SK-N-SH (cell line): Measurements from ENCODE around the gene SYNC. TPM values are rescaled to one million over a fixed set of nuclear protein-coding genes. Genes with fewer than 3 reads are reported as not detected.

Source experiments
- CTCF ChIA-PET: fragments of 300-600, 350-600 bp; formaldehyde crosslinking; extraction: SDS; loops from one replicate; lab custom pipeline; 2021; lab: Yijun Ruan, JAX
- POLR2A ChIA-PET: fragments of 350-600 bp; sonication (Branson Sonifier 250); formaldehyde crosslinking; extraction: SDS; loops from one replicate; lab custom pipeline; 2020; ENCODE audit warnings: antibody characterized with exemption, inconsistent platforms; lab: Yijun Ruan, JAX
- DNase-seq: peaks from one replicate; pipeline ENCODE4 v3.0.0; 2012
- H2AFZ ChIP-seq: fragments of 200-600 bp; sonication (generic); 2 replicates; pipeline ENCODE4 v1.8.1; 2016; ENCODE audit warnings: antibody characterized with exemption, mild to moderate bottlenecking, low read depth
- H3F3A ChIP-seq: fragments of 200-600 bp; sonication (generic); replicated peaks from 2 replicates; pipeline ENCODE3; 2016; ENCODE audit warnings: antibody characterized with exemption, mild to moderate bottlenecking; ENCODE audit not compliant: insufficient read depth
- H3K27ac ChIP-seq, 2 experiments: fragments of 200-500 bp in 1 of 2; fragments of 200-600 bp in 1 of 2; sonication (Bioruptor generic) in 1 of 2; sonication (generic), shearing (Covaris generic) in 1 of 2; 2 replicates each; pipeline versions ENCODE4 v1.5.1 to v1.6.1; 2014 to 2016; ENCODE audit warnings: low read depth in 2 of 2, inconsistent platforms in 1 of 2, low read length in 1 of 2, mild to moderate bottlenecking in 1 of 2, mixed read lengths in 1 of 2
- H3K27me3 ChIP-seq: fragments of 200-600 bp; sonication (generic), shearing (Covaris generic); 2 replicates; pipeline ENCODE4 v1.6.1; 2016; ENCODE audit warnings: mixed run types; ENCODE audit not compliant: insufficient read depth
- H3K36me3 ChIP-seq, 2 experiments: fragments of 200-500 bp in 1 of 2; fragments of 200-600 bp in 1 of 2; sonication (Bioruptor generic) in 1 of 2; sonication (generic) in 1 of 2; replicated peaks in 1 of 2; 2 replicates each; pipeline versions ENCODE3 to v1.5.1; 2014 to 2016; ENCODE audit warnings: low read length in 1 of 2, mild to moderate bottlenecking in 1 of 2; ENCODE audit not compliant: insufficient read depth in 2 of 2, control insufficient read depth in 1 of 2
- H3K4me1 ChIP-seq, 2 experiments: fragments of 200-500 bp in 1 of 2; fragments of 200-600 bp in 1 of 2; sonication (Bioruptor generic) in 1 of 2; sonication (generic), shearing (Covaris generic) in 1 of 2; 2 replicates each; pipeline versions ENCODE4 v1.5.1 to v1.6.1; 2014 to 2016; ENCODE audit warnings: low read depth in 1 of 2, low read length in 1 of 2, mixed run types in 1 of 2; ENCODE audit not compliant: insufficient read depth in 2 of 2, control insufficient read depth in 1 of 2
- H3K4me2 ChIP-seq: fragments of 200-600 bp; sonication (generic), shearing (Covaris generic); 2 replicates; pipeline ENCODE4 v1.6.1; 2017; ENCODE audit warnings: mixed run types
- H3K4me3 ChIP-seq, 2 experiments: fragments of 200-500 bp in 1 of 2; fragments of 200-600 bp in 1 of 2; sonication (Bioruptor generic) in 1 of 2; sonication (generic), shearing (Covaris generic) in 1 of 2; 2 replicates each; pipeline versions ENCODE4 v1.5.1 to v1.8.1; 2014 to 2016; ENCODE audit warnings: low read depth in 2 of 2, inconsistent platforms in 1 of 2, low read length in 1 of 2, mild to moderate bottlenecking in 1 of 2, mixed read lengths in 1 of 2, moderate library complexity in 1 of 2
- H3K79me2 ChIP-seq: fragments of 200-600 bp; sonication (generic); 2 replicates; pipeline ENCODE4 v1.8.1; 2017; ENCODE audit warnings: mild to moderate bottlenecking; ENCODE audit not compliant: insufficient read depth
- H3K9ac ChIP-seq: fragments of 200-600 bp; sonication (generic); 2 replicates; pipeline ENCODE4 v1.6.1; 2017; ENCODE audit warnings: mixed run types
- H3K9me2 ChIP-seq: fragments of 200-600 bp; sonication (generic); 2 replicates; pipeline ENCODE4 v1.6.1; 2017; ENCODE audit warnings: mixed run types
- H3K9me3 ChIP-seq: fragments of 200-600 bp; sonication (generic); 2 replicates; pipeline ENCODE4 v1.6.1; 2017; ENCODE audit warnings: mixed run types, mild to moderate bottlenecking, moderate library complexity
- H4K20me1 ChIP-seq: fragments of 200-600 bp; sonication (generic); 2 replicates; pipeline ENCODE4 v1.6.1; 2017; ENCODE audit warnings: mild to moderate bottlenecking, mixed run types; ENCODE audit not compliant: insufficient read depth
- FOSL2 ChIP-seq: IDR thresholded peaks from 2 replicates; pipeline ENCODE4 v1.4.0; 2012; ENCODE audit warnings: low read depth, mild to moderate bottlenecking, moderate library complexity, borderline replicate concordance
- FOXJ3 ChIP-seq: sonication (generic); formaldehyde crosslinking; IDR thresholded peaks from 2 replicates; pipeline ENCODE4 v1.5.1; 2020; ENCODE audit warnings: mild to moderate bottlenecking, missing genetic modification reagents
- MXI1 ChIP-seq: IDR thresholded peaks from 2 replicates; pipeline ENCODE4 v1.6.1; 2012; ENCODE audit warnings: mild to moderate bottlenecking, low read depth, low read length, improper control_type of control experiment
- NRF1 ChIP-seq: IDR thresholded peaks from 2 replicates; pipeline ENCODE4 v1.6.1; 2012; ENCODE audit warnings: low read depth, mild to moderate bottlenecking, low read length
- POLR2AphosphoS5 ChIP-seq: IDR thresholded peaks from 2 replicates; pipeline ENCODE4 v1.6.1; 2012; ENCODE audit warnings: low read depth, low read length
- RCOR1 ChIP-seq: fragments of 150-350 bp; IDR thresholded peaks from 2 replicates; pipeline ENCODE4 v1.6.1; 2017; ENCODE audit warnings: antibody characterized with exemption, low read length
- RXRA ChIP-seq: IDR thresholded peaks from 2 replicates; pipeline ENCODE4 v1.4.0; 2012; ENCODE audit warnings: low read depth, mild to moderate bottlenecking, borderline replicate concordance
- WGBS: methylation state at CpG from one replicate; pipeline ENCODE4 v1.1.6; 2017; ENCODE audit warnings: low lambda C conversion rate; 5-methylcytosine and 5-hydroxymethylcytosine counted together
- polyA plus RNA-seq, 3 experiments: library from polyadenylated mRNA; depleted of rRNA; stranded (reverse); fragments of >200 nt; gene quantifications; 2 replicates each; pipeline ENCODE4 v1.2.3, GENCODE V29; 2012
- TF ChIP-seq, protein P1 (sequence below): IDR thresholded peaks from 2 replicates; pipeline ENCODE4 v1.4.0; 2012; ENCODE audit warnings: low read depth, borderline replicate concordance
- TF ChIP-seq, protein P2 (sequence below): fragments of 200-600 bp; sonication (generic); IDR thresholded peaks from 2 replicates; pipeline ENCODE4 v1.6.1; 2017; ENCODE audit warnings: antibody characterized with exemption, mild to moderate bottlenecking, moderate library complexity
- TF ChIP-seq, protein P3 (sequence below): fragments of 150-350 bp; IDR thresholded peaks from 2 replicates; pipeline ENCODE4 v1.6.1; 2016; ENCODE audit warnings: mild to moderate bottlenecking, low read depth, low read length

SYNC gene
- polyA plus RNA-seq, 1 of the 3 experiments (the other 2 are of a cell fraction), result 25.6 TPM

DNA sequence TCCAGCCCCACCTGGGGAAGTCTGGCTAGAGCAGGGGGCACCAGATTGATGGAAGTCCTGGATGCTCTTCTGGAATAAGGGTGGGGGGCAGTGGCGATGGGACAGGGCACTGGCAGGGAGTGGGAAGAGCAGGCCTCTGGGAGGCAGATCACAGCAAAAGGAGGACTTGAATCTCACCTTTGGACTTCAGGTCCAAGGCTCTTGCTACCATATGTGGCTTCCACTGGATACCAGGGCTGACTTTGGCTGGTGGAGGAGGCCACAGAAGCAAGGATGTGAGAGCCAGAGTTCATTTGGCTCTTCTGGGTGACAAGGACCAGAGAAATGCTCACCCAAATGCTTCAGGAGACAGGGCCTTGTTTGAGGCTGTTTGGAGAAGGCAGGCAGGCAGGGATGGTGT, 16.0 kb upstream of the SYNC start:
- H3K27me3 ChIP-seq, result no peaks in the 10 kb centered on the region
- no peaks in the 10 kb centered on the region for H3K9me2 ChIP-seq
- no peaks in the 10 kb centered on the region for H4K20me1 ChIP-seq
- H3K9me3 ChIP-seq, result no peaks in the 10 kb centered on the region
- H3K4me1 ChIP-seq, result peaks cover 0 to 4% of the 10 kb centered on the region in 2 experiments; a peak in 1 of 4 replicates
- no peaks in the 10 kb centered on the region for H3F3A ChIP-seq
- WGBS, result 50% methylated on average over 1 of the region's 1 CpG
- ChIA-PET CTCF (interaction anchor here (18.9 kb wide), 1 partner anchor 57 kb away, joined by 392 read pairs; no protein-coding TSS in a partner anchor), POLR2A (no interaction called here)
- no peak overlapping the region for H3K4me3 ChIP-seq
- no peak overlapping the region for H3K9ac ChIP-seq
- no peak overlapping the region for H3K4me2 ChIP-seq
- TF ChIP-seq RCOR1, result no peak
- TF ChIP-seq, protein P1, sequence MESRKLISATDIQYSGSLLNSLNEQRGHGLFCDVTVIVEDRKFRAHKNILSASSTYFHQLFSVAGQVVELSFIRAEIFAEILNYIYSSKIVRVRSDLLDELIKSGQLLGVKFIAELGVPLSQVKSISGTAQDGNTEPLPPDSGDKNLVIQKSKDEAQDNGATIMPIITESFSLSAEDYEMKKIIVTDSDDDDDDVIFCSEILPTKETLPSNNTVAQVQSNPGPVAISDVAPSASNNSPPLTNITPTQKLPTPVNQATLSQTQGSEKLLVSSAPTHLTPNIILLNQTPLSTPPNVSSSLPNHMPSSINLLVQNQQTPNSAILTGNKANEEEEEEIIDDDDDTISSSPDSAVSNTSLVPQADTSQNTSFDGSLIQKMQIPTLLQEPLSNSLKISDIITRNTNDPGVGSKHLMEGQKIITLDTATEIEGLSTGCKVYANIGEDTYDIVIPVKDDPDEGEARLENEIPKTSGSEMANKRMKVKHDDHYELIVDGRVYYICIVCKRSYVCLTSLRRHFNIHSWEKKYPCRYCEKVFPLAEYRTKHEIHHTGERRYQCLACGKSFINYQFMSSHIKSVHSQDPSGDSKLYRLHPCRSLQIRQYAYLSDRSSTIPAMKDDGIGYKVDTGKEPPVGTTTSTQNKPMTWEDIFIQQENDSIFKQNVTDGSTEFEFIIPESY, result no peak
- DNase-seq, result no peak
- no peaks in the 10 kb centered on the region for H3K36me3 ChIP-seq
- no peak overlapping the region for H2AFZ ChIP-seq
- H3K27ac ChIP-seq, result no peak overlapping the region
- H3K79me2 ChIP-seq, result no peaks in the 10 kb centered on the region

DNA sequence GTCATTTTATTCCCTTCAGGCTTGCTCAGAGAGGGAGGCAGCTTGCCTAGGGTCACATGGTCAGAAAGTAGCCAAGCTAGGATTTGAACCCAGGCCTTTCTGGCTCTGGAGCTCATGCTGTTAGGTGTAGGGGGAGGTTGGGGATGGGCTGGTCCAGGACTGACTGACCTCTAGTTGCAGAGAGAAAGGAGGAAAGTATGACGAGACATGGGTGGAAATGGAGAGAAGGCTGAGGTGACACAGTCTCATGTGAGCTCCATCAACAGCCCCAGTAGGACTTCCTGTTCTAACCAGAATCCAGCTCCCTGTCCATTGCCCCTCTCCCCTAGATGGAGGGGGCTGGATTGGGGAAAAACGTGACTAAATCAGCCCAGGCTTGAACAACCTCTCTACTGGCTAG, 15.5 kb upstream of the SYNC start:
- no peak overlapping the region for H3K27ac ChIP-seq
- no peak overlapping the region for H3K4me3 ChIP-seq
- H3K79me2 ChIP-seq, result no peaks in the 10 kb centered on the region
- H3K4me2 ChIP-seq, result no peak overlapping the region
- H3K27me3 ChIP-seq, result no peaks in the 10 kb centered on the region
- no peaks in the 10 kb centered on the region for H3K9me3 ChIP-seq
- no peaks in the 10 kb centered on the region for H3K36me3 ChIP-seq
- no peak overlapping the region for H3K9ac ChIP-seq
- ChIA-PET CTCF (interaction anchor here (1.2 to 18.9 kb wide), 2 partner anchors 11 to 57 kb away, joined by 3 to 392 read pairs; no protein-coding TSS in a partner anchor), POLR2A (no interaction called here)
- no peaks in the 10 kb centered on the region for H3F3A ChIP-seq
- DNase-seq, result no peak
- H3K9me2 ChIP-seq, result no peaks in the 10 kb centered on the region
- no peak overlapping the region for H2AFZ ChIP-seq
- TF ChIP-seq MXI1 (no peak), POLR2AphosphoS5 (no peak), NRF1 (no peak), FOXJ3 (CRISPR knock-in tag) (no peak), RXRA (no peak), FOSL2 (no peak)
- TF ChIP-seq, protein P2, sequence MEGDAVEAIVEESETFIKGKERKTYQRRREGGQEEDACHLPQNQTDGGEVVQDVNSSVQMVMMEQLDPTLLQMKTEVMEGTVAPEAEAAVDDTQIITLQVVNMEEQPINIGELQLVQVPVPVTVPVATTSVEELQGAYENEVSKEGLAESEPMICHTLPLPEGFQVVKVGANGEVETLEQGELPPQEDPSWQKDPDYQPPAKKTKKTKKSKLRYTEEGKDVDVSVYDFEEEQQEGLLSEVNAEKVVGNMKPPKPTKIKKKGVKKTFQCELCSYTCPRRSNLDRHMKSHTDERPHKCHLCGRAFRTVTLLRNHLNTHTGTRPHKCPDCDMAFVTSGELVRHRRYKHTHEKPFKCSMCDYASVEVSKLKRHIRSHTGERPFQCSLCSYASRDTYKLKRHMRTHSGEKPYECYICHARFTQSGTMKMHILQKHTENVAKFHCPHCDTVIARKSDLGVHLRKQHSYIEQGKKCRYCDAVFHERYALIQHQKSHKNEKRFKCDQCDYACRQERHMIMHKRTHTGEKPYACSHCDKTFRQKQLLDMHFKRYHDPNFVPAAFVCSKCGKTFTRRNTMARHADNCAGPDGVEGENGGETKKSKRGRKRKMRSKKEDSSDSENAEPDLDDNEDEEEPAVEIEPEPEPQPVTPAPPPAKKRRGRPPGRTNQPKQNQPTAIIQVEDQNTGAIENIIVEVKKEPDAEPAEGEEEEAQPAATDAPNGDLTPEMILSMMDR, result no peak
- TF ChIP-seq, protein P3, sequence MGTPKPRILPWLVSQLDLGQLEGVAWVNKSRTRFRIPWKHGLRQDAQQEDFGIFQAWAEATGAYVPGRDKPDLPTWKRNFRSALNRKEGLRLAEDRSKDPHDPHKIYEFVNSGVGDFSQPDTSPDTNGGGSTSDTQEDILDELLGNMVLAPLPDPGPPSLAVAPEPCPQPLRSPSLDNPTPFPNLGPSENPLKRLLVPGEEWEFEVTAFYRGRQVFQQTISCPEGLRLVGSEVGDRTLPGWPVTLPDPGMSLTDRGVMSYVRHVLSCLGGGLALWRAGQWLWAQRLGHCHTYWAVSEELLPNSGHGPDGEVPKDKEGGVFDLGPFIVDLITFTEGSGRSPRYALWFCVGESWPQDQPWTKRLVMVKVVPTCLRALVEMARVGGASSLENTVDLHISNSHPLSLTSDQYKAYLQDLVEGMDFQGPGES, result no peak
- peaks cover 0 to 4% of the 10 kb centered on the region in 2 experiments; a peak in 1 of 4 replicates for H3K4me1 ChIP-seq
- H4K20me1 ChIP-seq, result no peaks in the 10 kb centered on the region
- 81% methylated on average over 2 of the region's 2 CpGs for WGBS
